Omental fat pad (tissue), 4 donors: Measurements from ENCODE around the gene DCTN2. TPM values are rescaled to one million over a fixed set of nuclear protein-coding genes. Genes with fewer than 3 reads are reported as not detected.

Source experiments
- ATAC-seq: fragments of 150-250 bp; one replicate; pipeline ENCODE4 v1.9.1; 2016; ENCODE audit warnings: mild to moderate bottlenecking, moderate library complexity; ENCODE audit not compliant: low FRiP score
- DNase-seq: peaks from one replicate; pipeline ENCODE4 v3.0.0-alpha.2; 2019; ENCODE audit warnings: low spot score
- CTCF ChIP-seq, 3 donors: fragments of 450-650 bp; IDR thresholded peaks; one replicate each; pipeline ENCODE4 v1.5.1; 2016 to 2017; ENCODE audit warnings: antibody characterized with exemption in 3 of 3, mild to moderate bottlenecking in 3 of 3, moderate library complexity in 2 of 3
- total RNA-seq, 4 donors: library from RNA; depleted of rRNA; stranded (reverse); fragments of >200 nt; gene quantifications; one replicate each; pipeline ENCODE4 v1.1.0, GENCODE V29; 2016

The DCTN2 gene
- total RNA-seq, 4 donors from 2014 or later, result 96.0 to 134 (median 123) TPM

DNA sequence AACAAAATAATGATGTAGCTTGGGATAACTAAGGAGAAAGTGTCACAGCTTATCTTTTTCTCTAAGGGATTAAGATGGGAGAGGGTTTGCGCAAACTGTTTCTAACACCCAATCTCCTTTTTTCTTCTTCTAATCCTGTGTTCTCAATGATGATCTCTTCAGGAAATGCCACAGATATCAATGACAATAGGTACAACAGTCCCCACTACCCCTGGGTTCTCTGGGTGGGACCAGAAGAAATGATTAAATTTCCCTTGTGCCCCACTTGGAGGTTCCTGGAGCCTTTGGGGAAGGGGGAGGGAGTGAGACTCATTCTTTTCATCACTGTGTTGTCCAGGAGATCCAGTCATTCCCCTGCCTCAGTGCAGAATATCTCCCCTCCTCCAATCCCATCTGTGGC is 35.4 kb upstream of the DCTN2 start:
- DNase-seq, result no peak
- no peak for ATAC-seq
- no peak for TF ChIP-seq CTCF (IDR thresholded peaks at IDR 0.05)

DNA sequence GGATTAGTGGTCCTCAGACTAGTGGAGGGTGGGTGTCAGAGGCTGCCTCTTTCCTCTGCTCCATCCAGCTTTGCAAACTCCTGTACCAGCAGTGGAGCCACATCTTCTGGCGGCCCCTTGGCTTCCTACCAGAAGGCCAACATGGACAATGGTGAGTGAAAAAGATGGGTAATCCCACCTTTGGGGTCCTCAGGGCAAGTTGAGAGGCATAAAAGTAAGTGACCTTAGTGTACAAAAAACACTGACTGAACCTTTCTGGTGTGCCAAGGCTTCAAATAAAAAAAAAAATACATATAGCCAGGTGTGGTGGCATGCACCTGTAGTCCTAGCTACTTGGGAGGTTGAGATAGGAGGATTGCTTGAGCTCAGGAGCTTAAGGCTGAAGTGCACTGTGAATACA is 34.8 kb upstream of the DCTN2 start:
- ATAC-seq (no peak), DNase-seq (no peak)
- TF ChIP-seq CTCF (IDR thresholded peaks at IDR 0.05), result no peak

GRCh38 chr12:57580466-57580795 is 33.4 kb upstream of the DCTN2 start:
- DNase-seq (no peak), ATAC-seq (no peak)
- no peak for TF ChIP-seq CTCF (IDR thresholded peaks at IDR 0.05)

DNA sequence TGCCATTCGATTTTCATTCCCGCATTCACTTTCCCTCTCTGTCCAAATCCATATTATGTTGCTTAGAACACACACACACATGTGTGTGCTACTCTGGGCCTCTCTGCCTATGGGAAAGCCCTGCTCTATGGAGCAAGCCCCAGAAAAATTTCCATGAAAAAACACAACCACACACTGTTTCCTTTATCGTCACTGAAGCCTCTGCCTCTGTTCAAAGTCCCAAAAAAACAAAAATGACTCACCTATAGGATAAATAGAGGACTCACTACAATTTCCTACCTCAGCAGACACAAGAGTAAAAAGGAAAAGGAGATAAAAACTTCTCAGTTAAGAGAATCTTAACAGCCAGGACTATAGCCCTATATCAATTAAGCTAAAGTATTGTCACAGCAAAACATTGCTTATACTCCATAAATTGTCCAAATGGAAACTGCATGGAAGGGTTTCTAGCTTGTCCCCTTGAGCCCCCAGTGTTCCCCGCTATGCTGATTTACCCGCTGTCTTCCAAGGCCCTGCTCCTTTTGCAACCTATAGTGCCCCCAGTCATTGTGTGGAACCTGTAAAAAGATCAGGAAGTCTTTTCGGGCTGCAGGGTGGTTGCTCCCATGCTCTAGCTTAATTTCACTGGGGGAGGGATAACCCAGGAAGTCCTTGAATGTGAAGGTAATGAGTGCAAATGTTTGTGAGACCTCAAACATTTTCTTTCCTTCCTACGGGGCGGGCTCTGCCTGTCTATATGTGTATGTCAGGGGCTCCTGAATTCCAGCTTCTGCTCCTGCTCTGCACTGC is 32.9 kb upstream of the DCTN2 start:
- ATAC-seq (no peak), DNase-seq (no peak)

DNA sequence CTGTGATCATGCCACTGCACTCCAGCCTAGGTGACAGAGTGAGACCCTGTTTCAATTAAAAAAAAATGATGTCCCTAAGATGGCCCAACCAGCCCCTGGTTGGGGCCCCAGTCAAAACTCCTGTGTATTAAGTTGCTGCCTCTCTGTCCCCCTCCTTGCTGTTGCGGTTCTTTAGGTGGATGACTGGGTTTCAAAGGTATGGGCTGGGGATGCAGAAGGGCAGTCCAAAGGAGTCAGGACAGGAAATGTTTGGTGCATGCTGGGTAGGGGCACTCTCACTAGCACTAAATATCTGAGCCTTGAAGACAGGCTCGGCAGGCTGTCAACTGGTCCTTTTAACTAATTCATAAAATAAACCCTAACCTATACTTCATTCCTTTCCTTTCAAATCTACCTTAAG is 32.0 kb upstream of the DCTN2 start:
- ATAC-seq, result no peak
- DNase-seq, result no peak
- no peak for TF ChIP-seq CTCF (IDR thresholded peaks at IDR 0.05)

More for the DNA sequence above, 32.9 kb upstream of the DCTN2 start:
- no peak for TF ChIP-seq CTCF (IDR thresholded peaks at IDR 0.05)

DNA sequence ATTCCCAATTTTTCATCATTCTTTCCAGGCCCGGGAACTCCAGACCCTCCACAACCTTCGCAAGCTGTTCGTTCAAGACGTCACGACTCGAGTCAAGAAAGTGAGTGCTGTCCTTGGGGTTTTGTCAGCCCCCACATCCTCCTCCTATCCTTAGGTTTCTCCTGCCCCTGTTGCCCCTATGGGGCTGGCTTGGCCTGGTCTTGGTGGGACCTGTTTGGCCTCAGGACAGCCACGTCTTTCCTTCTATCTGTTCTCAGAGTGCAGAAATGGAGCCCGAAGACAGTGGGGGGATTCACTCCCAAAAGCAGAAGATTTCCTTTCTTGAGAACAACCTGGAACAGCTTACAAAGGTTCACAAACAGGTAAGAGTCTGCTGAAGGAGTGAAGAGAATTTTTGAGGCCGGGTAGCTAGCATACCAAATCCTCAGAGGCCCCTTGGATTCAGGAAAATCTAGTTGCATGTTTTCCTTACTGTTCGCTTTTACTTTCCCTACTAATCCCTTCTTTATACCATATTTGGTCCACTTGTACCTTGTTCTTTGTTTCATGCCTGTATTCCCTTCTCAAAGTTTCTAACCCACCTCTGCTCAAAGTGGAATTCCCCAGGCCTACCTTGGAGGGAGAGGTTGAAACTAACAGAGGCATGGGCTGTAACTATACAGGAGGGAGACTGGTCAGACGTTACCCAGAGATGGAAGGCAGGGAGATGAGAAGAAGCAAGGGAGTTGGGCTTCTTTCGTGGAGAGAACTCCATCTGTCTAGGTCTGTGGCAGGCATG is 31.2 kb upstream of the DCTN2 start:
- no peak for TF ChIP-seq CTCF (IDR thresholded peaks at IDR 0.05)
- ATAC-seq (no peak), DNase-seq (no peak)
